Prostate gland (tissue), 2 donors: Measurements from ENCODE around the gene VPS26B. TPM values are rescaled to one million over a fixed set of nuclear protein-coding genes. Genes with fewer than 3 reads are reported as not detected.
"Not testable (repeated sequence)": the region's sequence is repeated elsewhere in the genome, so short reads cannot be mapped to it uniquely, and the experiment has no call there.

Source experiments
- DNase-seq: peaks from one replicate; pipeline ENCODE4 v3.0.0-alpha.2; 2019; ENCODE audit warnings: low spot score
- H3K27ac ChIP-seq, 2 donors: fragments of 200-600 bp; sonication (generic); 2 replicates each; pipeline ENCODE4 v1.5.1; 2017 to 2019
- H3K27me3 ChIP-seq: fragments of 200-600 bp; sonication (generic); replicated peaks from 2 replicates; pipeline ENCODE4 v1.5.1; 2019; ENCODE audit not compliant: insufficient read depth
- H3K36me3 ChIP-seq, 2 donors: fragments of 200-600 bp; sonication (generic); 1 replicate in 1 of 2; 2 replicates in 1 of 2; pipeline versions ENCODE4 v1.5.1 to v1.8.1; 2017 to 2019
- H3K4me1 ChIP-seq: fragments of 200-600 bp; sonication (generic); replicated peaks from 2 replicates; pipeline ENCODE4 v1.5.1; 2019
- H3K4me3 ChIP-seq, 2 donors: fragments of 200-600 bp; sonication (generic); 2 replicates each; pipeline ENCODE4 v1.5.1; 2017 to 2019
- H3K9me3 ChIP-seq: fragments of 200-600 bp; sonication (generic); 2 replicates; pipeline ENCODE4 v1.5.1; 2017
- POLR2A ChIP-seq: fragments of 450-650 bp; IDR thresholded peaks from one replicate; pipeline ENCODE4 v1.6.1; 2016; ENCODE audit warnings: antibody characterized with exemption, mild to moderate bottlenecking
- POLR2AphosphoS5 ChIP-seq: sonication (generic); formaldehyde crosslinking; IDR thresholded peaks from one replicate; pipeline ENCODE4 v1.6.1; 2017; ENCODE audit warnings: antibody characterized with exemption
- WGBS: methylation state at CpG from one replicate; pipeline ENCODE4 v1.1.5; 2018; 5-methylcytosine and 5-hydroxymethylcytosine counted together
- intact Hi-C: fragments of 100-400 bp; cut with DNase I; formaldehyde crosslinking; loops from one replicate; pipeline ENCODE4 v1.14.2; 2022
- total RNA-seq, 2 donors: library from RNA; depleted of rRNA; stranded (reverse); fragments of >200 nt; gene quantifications; one replicate each; pipeline ENCODE4 v1.1.0, GENCODE V29; 2016
- TF ChIP-seq, protein P1 (sequence below), 4 experiments: fragments of 200-600 bp in 2 of 4; fragments of 450-650 bp in 2 of 4; sonication (generic) in 2 of 4; IDR thresholded peaks; 1 replicate in 3 of 4; 2 replicates in 1 of 4; pipeline ENCODE4 v1.5.1; 2016 to 2019; ENCODE audit warnings: antibody characterized with exemption in 4 of 4, mild to moderate bottlenecking in 2 of 4, moderate library complexity in 2 of 4

VPS26B gene
- total RNA-seq, 2 donors from 2014 or later, result 67.6 to 80.8 TPM

DNA sequence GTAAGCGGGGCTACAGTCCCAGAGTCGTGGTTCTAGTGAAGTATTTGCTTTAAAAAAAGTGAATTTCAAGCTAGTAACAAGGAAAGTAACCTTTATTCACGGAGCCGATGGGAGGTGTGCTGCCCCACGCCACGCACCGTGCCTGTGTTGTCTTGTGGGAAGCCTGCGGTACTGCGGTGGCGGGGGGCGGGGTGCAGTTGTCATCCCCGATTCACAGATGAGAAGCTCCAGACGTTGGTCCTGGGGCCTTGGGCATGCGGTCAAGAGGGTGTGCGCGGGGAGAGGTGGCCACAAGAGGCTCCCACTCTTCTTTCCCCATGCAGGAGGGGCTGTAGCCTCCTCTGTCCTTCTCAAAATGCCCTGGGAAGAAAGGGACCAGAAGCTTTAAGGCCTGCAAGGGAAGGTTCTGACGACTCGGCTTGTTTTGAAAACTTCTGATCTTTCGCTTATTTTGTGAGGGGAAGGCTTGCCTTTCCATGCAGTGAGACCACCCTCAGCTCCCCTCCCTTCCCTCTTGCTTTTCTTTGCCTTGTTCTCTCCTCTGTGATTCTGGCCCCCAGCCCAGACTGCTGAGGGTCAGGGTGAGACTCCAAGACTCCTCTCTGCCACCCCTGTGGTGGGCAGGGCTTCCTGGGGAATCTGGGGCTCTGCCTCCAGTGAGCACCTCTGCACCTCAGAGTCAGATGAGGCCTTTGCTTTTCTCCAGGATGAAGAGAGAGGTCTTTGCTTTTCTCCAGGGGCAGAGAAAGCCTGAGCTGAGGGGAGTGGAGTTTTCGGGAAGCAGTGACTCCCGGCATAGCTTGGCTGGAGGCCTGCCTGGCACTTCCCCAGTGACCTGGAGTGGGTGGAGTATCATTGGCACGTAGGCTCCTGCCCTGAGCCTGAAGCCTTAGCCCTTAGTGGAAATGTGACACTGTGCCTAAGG lies 57.9 kb downstream of the VPS26B start:
- 78% methylated on average over 22 of the region's 22 CpGs for WGBS

DNA sequence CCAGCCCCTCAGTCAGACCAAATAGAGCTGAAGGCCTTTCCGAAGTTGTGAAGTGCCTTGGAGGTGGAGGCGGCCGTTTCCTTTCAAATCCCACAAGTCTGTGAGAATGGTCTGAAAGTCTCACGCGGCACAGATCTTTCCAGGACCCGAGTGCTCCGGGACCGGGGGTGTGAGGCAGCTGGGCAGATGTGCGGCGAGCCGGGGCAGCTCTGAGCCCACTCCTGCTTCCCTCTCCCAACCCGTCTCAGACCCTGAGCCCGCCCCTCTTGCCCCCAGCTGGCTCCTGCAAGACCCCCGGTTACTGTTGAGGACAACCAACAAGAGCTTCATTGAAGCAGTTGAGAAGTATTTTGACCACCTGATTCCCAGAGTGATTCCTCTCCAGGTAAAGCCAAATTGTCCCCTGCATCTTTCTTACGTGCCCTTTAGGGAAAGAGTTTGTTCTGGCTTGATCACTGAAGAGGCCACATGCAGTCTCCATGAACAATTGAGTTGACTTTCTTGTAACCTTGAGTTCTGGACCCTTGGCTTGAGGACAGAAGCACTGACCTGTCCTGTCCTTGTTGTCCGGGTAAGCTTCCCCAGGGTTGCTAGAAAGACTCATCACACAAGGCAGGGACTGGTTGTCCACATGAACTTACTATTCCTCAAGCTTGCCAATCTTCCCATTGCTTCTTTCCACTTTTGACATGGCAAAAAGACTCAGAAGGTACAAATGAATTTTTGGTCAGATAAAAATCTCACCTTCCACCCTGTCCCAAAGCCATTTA lies 59.2 kb downstream of the VPS26B start:
- TF ChIP-seq POLR2A, result no peak
- TF ChIP-seq, protein P1, sequence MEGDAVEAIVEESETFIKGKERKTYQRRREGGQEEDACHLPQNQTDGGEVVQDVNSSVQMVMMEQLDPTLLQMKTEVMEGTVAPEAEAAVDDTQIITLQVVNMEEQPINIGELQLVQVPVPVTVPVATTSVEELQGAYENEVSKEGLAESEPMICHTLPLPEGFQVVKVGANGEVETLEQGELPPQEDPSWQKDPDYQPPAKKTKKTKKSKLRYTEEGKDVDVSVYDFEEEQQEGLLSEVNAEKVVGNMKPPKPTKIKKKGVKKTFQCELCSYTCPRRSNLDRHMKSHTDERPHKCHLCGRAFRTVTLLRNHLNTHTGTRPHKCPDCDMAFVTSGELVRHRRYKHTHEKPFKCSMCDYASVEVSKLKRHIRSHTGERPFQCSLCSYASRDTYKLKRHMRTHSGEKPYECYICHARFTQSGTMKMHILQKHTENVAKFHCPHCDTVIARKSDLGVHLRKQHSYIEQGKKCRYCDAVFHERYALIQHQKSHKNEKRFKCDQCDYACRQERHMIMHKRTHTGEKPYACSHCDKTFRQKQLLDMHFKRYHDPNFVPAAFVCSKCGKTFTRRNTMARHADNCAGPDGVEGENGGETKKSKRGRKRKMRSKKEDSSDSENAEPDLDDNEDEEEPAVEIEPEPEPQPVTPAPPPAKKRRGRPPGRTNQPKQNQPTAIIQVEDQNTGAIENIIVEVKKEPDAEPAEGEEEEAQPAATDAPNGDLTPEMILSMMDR (IDR thresholded peaks at IDR 0.05), result no peak
- TF ChIP-seq POLR2AphosphoS5, result no peak
- no peaks in the 10 kb centered on the region for H3K4me1 ChIP-seq
- 84% methylated on average over 16 of the region's 16 CpGs for WGBS
- DNase-seq, result no peak
- intact Hi-C loops, result no loop called here
- no peaks in the 10 kb centered on the region for H3K27me3 ChIP-seq
- H3K27ac ChIP-seq, result no peak overlapping the region
- no peak overlapping the region for H3K4me3 ChIP-seq
- H3K9me3 ChIP-seq, result no peaks in the 10 kb centered on the region
- no peaks in the 10 kb centered on the region for H3K36me3 ChIP-seq

More for the DNA sequence above, 57.9 kb downstream of the VPS26B start:
- TF ChIP-seq, protein P1 (IDR thresholded peaks at IDR 0.05), result no peak
- TF ChIP-seq POLR2AphosphoS5 (no peak), POLR2A (no peak)
- intact Hi-C loops, result no loop called here
- H3K4me1 ChIP-seq, result no peaks in the 10 kb centered on the region
- H3K27me3 ChIP-seq, result no peaks in the 10 kb centered on the region
- H3K27ac ChIP-seq, result no peak overlapping the region
- H3K4me3 ChIP-seq, result no peak overlapping the region
- H3K36me3 ChIP-seq, result no peaks in the 10 kb centered on the region
- no peak for DNase-seq
- H3K9me3 ChIP-seq, result no peaks in the 10 kb centered on the region

DNA sequence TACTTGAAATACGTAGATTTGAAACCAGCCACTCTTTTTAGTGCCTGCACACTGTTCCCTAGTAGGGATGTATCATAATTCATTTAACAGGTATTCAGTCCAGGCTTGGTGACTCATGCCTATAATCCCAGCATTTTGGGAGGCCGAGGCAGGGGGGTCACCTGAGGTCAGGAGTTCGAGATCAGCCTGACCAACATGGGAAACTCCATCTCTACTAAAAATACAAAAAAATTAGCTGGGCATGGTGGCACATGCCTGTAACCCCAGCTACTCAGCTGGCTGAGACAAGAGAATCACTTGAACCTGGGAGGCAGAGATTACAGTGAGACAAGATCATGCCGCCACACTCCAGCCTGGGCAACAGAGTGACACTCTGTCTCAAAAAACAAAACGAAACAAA lies 59.9 kb downstream of the VPS26B start:
- H3K4me1 ChIP-seq, intact Hi-C loops, H3K36me3 ChIP-seq, H3K27ac ChIP-seq, H3K9me3 ChIP-seq, H3K27me3 ChIP-seq, H3K4me3 ChIP-seq, DNase-seq: not testable (repeated sequence)
- 83% methylated on average over 5 of the region's 5 CpGs for WGBS

DNA sequence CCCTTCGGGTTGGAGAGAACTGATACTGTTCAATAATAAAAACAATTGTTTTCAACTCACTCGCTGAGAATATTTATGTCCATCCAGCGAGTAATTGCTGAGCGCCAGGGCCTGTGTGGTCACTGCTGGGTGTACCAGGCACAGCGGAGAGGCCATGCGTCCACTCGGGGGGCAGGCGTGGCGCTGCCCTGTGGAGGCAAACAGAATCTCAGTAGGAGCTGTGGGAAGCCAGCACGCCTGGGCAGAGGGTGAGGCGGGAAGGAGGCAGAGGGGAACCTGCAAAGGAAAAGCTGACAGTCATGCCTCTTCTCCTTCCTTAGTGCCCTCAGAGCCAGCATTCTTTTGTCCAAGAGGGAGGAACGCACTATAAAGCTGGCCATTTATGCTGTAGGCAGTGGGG lies 63.1 kb downstream of the VPS26B start:
- 87% methylated on average over 12 of the region's 12 CpGs for WGBS
- TF ChIP-seq, protein P1 (IDR thresholded peaks at IDR 0.05), result no peak
- no peak for TF ChIP-seq POLR2A
- no peak for TF ChIP-seq POLR2AphosphoS5
- no peak overlapping the region for H3K27ac ChIP-seq
- no peaks in the 10 kb centered on the region for H3K27me3 ChIP-seq
- H3K4me1 ChIP-seq, result no peaks in the 10 kb centered on the region
- no peaks in the 10 kb centered on the region for H3K9me3 ChIP-seq
- H3K4me3 ChIP-seq, result no peak overlapping the region
- no peaks in the 10 kb centered on the region for H3K36me3 ChIP-seq
- no peak for DNase-seq
- intact Hi-C loops, result no loop called here

DNA sequence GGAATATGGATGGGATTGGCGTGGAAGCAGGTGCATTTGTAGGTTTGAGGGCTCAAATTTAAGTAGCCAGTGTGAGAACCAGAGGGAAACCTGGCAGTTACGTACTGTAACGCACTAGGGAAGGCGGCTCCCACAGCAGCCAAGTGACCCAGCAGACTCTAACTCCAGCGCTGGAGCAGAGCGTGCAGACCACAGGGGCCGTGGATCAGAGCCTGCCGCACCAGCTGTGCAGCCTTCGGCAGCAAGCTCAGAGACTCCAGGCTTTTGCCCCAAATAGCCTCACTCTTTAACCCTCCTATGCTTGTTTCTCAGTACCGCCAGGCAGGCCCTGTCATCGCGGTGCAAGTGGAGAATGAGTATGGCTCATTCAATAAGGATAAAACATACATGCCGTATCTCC lies 64.0 kb downstream of the VPS26B start:
- TF ChIP-seq, protein P1 (IDR thresholded peaks at IDR 0.05), result no peak
- Histone ChIP-seq H3K9me3 (no peaks in the 10 kb centered on the region), H3K4me3 (no peak overlapping the region), H3K4me1 (no peaks in the 10 kb centered on the region), H3K27me3 (no peaks in the 10 kb centered on the region), H3K27ac (no peak overlapping the region), H3K36me3 (no peaks in the 10 kb centered on the region)
- intact Hi-C loops, result no loop called here
- no peak for DNase-seq
- 95% methylated on average over 13 of the region's 13 CpGs for WGBS
